ENCODE measurements around the gene ANXA11. TPM values are rescaled to one million over a fixed set of nuclear protein-coding genes. Genes with fewer than 3 reads are reported as not detected.

Gene ANXA11
- total RNA-seq, 1 donor from 2014 or later: 390 TPM

DNA sequence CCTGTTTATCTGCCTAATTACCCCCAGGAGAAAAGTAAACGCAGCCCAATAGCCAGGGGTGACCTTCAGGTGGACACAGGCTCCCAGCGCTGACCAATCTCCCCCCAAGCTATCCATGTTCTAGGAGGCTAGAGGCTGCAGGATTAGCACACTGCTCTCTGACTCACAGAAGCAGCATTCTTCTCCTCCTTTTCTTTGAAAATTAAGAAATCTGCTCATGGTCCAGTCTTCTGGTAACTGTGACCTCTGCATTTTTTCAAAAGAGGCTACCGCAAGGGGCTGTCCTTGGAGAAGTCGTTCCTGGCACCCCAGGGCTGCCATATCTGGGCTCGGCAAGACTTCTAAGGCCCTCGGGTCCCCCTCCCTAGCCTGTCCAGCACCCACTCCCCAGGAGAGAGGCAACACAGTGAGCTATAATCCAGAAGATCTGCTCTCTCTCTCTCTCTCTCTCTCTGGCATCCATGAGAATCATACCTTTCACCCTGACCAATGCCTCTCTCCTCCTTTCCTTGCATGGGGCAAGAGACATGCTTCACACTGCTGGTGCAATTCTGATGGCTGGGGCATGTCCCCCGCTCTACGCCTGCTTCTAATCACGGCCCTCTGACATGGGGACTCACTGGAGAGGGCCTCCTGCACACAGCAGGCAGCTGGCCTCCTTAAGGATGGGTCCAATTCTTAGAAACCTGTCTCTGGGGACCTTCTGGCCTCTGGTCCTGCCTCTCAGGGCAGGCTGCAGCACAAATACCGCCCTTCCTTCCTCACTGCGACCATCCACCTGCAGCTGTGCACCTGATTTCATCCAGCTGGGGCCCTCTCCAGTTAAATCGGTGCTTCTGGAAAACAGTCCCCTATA lies 27.3 kb downstream of the ANXA11 start:
- Histone ChIP-seq H3K27ac (replicated peaks) (peak overlapping the region; percentile 59), H3K36me3 (peaks cover 11% of the 10 kb centered on the region), H3K4me3 (no peak overlapping the region), H3K4me1 (peaks cover 95% of the 10 kb centered on the region), H3K27me3 (ENCODE audit: low read depth) (no peaks in the 10 kb centered on the region), H3K9me3 (replicated peaks) (no peaks in the 10 kb centered on the region)
- intact Hi-C loops (cut with micrococcal nuclease): no loop called here
- DNase-seq: no peak
- TF ChIP-seq, protein P1, sequence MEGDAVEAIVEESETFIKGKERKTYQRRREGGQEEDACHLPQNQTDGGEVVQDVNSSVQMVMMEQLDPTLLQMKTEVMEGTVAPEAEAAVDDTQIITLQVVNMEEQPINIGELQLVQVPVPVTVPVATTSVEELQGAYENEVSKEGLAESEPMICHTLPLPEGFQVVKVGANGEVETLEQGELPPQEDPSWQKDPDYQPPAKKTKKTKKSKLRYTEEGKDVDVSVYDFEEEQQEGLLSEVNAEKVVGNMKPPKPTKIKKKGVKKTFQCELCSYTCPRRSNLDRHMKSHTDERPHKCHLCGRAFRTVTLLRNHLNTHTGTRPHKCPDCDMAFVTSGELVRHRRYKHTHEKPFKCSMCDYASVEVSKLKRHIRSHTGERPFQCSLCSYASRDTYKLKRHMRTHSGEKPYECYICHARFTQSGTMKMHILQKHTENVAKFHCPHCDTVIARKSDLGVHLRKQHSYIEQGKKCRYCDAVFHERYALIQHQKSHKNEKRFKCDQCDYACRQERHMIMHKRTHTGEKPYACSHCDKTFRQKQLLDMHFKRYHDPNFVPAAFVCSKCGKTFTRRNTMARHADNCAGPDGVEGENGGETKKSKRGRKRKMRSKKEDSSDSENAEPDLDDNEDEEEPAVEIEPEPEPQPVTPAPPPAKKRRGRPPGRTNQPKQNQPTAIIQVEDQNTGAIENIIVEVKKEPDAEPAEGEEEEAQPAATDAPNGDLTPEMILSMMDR (IDR thresholded peaks at IDR 0.05; ENCODE audit: borderline replicate concordance): no peak

DNA sequence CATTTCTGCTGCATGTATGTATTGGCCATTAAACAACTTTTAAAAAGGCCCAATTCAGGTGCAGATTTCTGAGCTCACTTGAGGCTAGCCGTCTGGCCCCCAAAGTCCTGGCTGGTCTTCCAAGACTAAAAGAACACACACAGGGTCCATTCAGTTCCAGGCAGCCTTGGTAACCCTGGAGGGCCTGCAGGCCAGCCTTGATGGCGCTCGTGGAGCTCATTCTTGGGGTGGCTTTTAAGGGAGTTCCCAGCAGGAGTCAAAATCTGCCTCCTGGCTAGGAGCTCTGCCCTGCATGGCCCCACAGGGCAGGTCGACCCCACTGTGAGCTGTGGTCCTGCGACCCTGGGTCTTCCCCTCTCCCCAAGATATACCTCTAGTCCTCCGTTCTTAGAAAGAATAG lies 28.8 kb downstream of the ANXA11 start:
- DNase-seq: no peak
- H3K27ac ChIP-seq (replicated peaks): peak overlapping the region; percentile 57
- TF ChIP-seq, protein P1 (IDR thresholded peaks at IDR 0.05; ENCODE audit: borderline replicate concordance): no peak
- H3K36me3 ChIP-seq: peaks cover 25% of the 10 kb centered on the region
- H3K9me3 ChIP-seq (replicated peaks): no peaks in the 10 kb centered on the region
- no peak overlapping the region for H3K4me3 ChIP-seq
- no peaks in the 10 kb centered on the region for H3K27me3 ChIP-seq (ENCODE audit: low read depth)
- intact Hi-C loops (cut with micrococcal nuclease): no loop called here
- peaks cover 95% of the 10 kb centered on the region for H3K4me1 ChIP-seq

DNA sequence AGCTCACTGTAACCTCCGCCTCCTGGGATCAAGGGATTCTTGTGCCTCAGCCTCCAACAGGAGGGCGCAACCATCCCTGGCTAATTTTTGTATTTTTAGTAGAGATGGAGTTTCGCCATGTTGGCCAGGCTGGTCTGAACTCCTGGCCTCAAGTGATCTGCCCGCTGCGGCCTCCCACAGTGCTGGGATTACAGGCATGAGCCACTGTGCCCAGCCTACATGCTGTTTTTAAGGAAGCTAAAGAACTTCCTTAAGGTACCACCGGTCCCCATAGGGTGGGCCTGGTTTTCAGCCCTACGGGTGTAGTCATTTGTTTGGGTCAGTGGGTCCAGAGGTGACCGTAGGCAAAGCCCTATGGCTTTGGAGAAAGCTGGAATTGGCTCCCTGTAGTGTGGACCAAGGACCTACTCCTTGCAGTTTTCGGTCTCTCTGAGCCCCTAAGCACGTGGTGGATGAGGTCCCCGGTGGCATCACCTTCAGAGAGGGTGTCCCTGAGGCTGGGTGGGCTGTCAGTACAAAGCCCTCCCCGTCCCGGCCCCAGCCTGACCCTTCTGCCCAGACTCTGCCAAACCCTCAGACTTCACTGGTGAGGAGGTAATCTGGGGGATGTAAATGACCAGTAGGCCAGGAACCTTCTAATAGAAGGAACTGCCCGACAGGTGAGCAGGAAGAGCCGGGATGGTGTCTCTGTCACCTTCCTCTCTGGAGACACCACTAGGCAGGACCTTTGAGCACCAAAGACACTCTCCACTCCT lies 30.5 kb downstream of the ANXA11 start:
- no peak overlapping the region for H3K4me3 ChIP-seq
- TF ChIP-seq, protein P1 (IDR thresholded peaks at IDR 0.05; ENCODE audit: borderline replicate concordance): no peak
- no peak overlapping the region for H3K27ac ChIP-seq (replicated peaks)
- no peak for DNase-seq
- no peaks in the 10 kb centered on the region for H3K27me3 ChIP-seq (ENCODE audit: low read depth)
- intact Hi-C loops (cut with micrococcal nuclease): no loop called here
- peaks cover 36% of the 10 kb centered on the region for H3K36me3 ChIP-seq
- H3K9me3 ChIP-seq (replicated peaks): no peaks in the 10 kb centered on the region
- H3K4me1 ChIP-seq: peaks cover 100% of the 10 kb centered on the region

DNA sequence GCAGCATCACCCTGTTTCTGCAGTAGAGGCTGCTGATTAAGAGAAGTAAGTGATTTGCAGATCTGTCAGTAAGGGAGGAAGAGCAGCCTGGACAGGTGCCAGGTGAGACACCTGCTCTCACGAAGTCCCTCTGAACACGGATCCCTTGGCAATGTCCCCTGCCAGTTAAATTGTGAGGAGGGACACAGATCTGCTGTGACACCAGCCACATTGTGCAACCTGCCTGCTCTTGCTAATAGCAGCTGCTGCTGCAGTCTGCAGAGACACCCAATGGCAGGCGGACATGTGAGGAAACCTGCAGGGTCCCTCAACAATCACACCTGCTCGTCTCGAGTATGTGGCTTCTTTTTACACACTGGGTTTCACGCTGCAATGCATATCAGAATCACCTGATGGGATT lies 31.9 kb downstream of the ANXA11 start:
- Histone ChIP-seq H3K4me3 (no peak overlapping the region), H3K4me1 (peaks cover 100% of the 10 kb centered on the region), H3K27me3 (ENCODE audit: low read depth) (no peaks in the 10 kb centered on the region), H3K36me3 (peaks cover 38% of the 10 kb centered on the region), H3K9me3 (replicated peaks) (no peaks in the 10 kb centered on the region), H3K27ac (replicated peaks) (no peak overlapping the region)
- TF ChIP-seq, protein P1 (IDR thresholded peaks at IDR 0.05; ENCODE audit: borderline replicate concordance): no peak
- DNase-seq: no peak
- intact Hi-C loops (cut with micrococcal nuclease): no loop called here

DNA sequence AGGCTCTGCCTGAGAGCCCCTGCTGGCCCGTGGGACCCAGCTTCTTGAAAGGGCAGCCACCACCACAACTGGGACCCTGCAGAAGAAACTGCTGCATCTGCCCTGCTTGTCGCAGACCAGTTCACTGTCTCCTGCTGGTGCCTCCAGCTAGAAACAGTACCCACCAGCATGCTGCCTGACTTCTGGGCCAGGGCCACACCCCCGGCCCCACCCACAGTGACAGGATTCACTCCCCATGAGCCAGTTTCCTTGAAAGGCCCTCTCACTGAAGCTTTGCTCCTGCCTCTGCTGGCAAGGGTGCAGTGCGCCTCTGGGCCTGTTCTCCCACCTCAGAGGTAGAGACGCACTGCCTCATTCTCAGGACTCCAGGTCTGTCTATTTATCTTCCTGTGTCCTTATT lies 32.4 kb downstream of the ANXA11 start:
- intact Hi-C loops (cut with micrococcal nuclease): no loop called here
- peak overlapping the region; percentile 11 for H3K27ac ChIP-seq (replicated peaks)
- no peak for DNase-seq
- no peaks in the 10 kb centered on the region for H3K9me3 ChIP-seq (replicated peaks)
- no peaks in the 10 kb centered on the region for H3K27me3 ChIP-seq (ENCODE audit: low read depth)
- TF ChIP-seq, protein P1 (IDR thresholded peaks at IDR 0.05; ENCODE audit: borderline replicate concordance): no peak
- peaks cover 39% of the 10 kb centered on the region for H3K36me3 ChIP-seq
- H3K4me3 ChIP-seq: no peak overlapping the region
- H3K4me1 ChIP-seq: peaks cover 100% of the 10 kb centered on the region

All from left ventricle myocardium inferior (tissue), 1 donor.